GM12891 (cell line): ENCODE measurements around the gene GGACT.

Source experiments
- POLR2AphosphoS5 ChIP-seq: IDR thresholded peaks from 2 replicates; pipeline ENCODE4 v1.6.1; 2011; ENCODE audit warnings: low read depth, low read length, control low read depth
- TAF1 ChIP-seq: IDR thresholded peaks from 2 replicates; pipeline ENCODE4 v1.6.1; 2011; ENCODE audit warnings: low read depth, low read length, control low read depth

DNA sequence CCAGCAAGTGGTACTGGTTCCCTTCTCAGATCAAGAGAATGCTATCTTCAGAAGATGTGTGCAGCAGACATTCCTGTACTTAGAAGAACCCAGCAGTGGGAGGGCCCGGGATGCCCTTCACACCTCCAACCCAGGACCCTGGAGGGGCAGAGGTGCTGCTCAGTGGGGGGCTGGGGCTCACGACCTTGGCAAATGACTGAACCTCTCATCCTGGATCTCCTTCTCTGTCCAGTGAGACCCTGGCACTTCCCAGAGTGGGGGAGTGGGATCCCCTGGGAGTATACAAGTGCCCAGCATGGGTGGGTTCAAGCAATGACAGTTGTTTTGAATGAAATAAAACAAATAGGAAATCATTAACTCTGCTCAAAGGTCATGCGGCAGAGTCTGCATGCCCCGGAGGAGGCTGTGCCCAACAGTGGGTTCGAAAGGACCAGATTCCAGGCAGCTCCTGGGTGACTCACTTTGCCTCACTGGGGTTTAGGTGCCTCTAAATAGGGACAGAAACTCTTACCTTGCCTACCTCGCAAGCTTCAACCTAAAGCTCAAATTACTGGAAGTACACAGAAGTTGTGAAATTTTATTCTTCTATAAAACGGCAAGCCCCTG, 26.9 kb downstream of the GGACT start:
- TF ChIP-seq TAF1 = no peak
- TF ChIP-seq POLR2AphosphoS5 = no peak
